ENCODE data around the gene MC5R. TPM values are rescaled to one million over a fixed set of nuclear protein-coding genes. Genes with fewer than 3 reads are reported as not detected.
A peak's percentile ranks its signal among the peaks of the same experiment; 100 is the strongest.
"Not testable (repeated sequence)": the region's sequence is repeated elsewhere in the genome, so short reads cannot be mapped to it uniquely, and the experiment has no call there.

MC5R gene
- total and polyA plus RNA-seq, 3 donors from 2014 or later = 0.31 to 0.74 TPM; not detected in 1

DNA sequence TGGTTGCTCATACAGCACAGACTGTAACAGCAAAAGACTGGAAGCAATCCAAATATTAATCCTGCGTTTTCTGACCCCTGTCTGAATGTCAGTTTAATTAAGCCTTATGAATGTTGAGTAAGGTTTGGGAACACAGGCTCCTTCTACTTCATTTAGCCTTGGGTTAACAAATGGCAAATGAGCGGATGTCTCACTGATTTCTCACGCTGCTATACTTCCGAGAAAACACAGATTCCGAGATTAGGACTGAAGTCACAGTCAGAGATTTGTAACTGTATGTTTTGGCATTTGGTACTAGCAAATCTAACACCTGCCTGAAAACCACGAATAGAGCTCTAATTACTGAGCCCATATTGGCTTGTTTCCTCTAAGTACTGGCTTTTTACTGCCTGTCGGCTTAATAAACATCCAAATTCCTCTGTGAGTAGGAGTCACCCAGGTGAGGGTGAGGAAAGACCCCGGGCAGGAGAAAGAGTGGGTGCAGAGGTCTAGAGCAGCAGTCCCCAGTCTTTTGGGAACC, 10.6 kb downstream of the MC5R start:
- no peak overlapping the region for H3K27ac ChIP-seq
- no peaks in the 10 kb centered on the region for H3K9me3 ChIP-seq
- no peaks in the 10 kb centered on the region for H3K36me3 ChIP-seq (ENCODE audit: low read depth, missing control alignments)
- DNase-seq = no peak
- intact Hi-C loops (cut with DNase I; ENCODE audit: low total_unique reads) = no loop called here
- H3K4me3 ChIP-seq = no peak overlapping the region
- H3K4me1 ChIP-seq = no peaks in the 10 kb centered on the region
- H3K27me3 ChIP-seq = no peaks in the 10 kb centered on the region
- TF ChIP-seq, protein P1, sequence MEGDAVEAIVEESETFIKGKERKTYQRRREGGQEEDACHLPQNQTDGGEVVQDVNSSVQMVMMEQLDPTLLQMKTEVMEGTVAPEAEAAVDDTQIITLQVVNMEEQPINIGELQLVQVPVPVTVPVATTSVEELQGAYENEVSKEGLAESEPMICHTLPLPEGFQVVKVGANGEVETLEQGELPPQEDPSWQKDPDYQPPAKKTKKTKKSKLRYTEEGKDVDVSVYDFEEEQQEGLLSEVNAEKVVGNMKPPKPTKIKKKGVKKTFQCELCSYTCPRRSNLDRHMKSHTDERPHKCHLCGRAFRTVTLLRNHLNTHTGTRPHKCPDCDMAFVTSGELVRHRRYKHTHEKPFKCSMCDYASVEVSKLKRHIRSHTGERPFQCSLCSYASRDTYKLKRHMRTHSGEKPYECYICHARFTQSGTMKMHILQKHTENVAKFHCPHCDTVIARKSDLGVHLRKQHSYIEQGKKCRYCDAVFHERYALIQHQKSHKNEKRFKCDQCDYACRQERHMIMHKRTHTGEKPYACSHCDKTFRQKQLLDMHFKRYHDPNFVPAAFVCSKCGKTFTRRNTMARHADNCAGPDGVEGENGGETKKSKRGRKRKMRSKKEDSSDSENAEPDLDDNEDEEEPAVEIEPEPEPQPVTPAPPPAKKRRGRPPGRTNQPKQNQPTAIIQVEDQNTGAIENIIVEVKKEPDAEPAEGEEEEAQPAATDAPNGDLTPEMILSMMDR (IDR thresholded peaks at IDR 0.05) = no peak
- no peak for TF ChIP-seq POLR2A (IDR thresholded peaks at IDR 0.05)
- WGBS, 2 donors = 42 to 54% methylated on average over 8 of the region's 8 CpGs

- no peak for DNase-seq
- Histone ChIP-seq H3K27me3 (no peaks in the 10 kb centered on the region), H3K27ac (no peak overlapping the region), H3K4me3 (no peak overlapping the region), H3K4me1 (no peaks in the 10 kb centered on the region), H3K9me3 (no peaks in the 10 kb centered on the region), H3K36me3 (ENCODE audit: low read depth, missing control alignments) (no peaks in the 10 kb centered on the region)
- TF ChIP-seq, protein P1 (IDR thresholded peaks at IDR 0.05) = no peak
- no peak for TF ChIP-seq POLR2A (IDR thresholded peaks at IDR 0.05)
- WGBS, 2 donors = 65 to 80% methylated on average over 6 of the region's 6 CpGs
- intact Hi-C loops (cut with DNase I; ENCODE audit: low total_unique reads) = no loop called here
Observed at GRCh38 chr18:13835202-13835601, 11.3 kb downstream of the MC5R start.

DNA sequence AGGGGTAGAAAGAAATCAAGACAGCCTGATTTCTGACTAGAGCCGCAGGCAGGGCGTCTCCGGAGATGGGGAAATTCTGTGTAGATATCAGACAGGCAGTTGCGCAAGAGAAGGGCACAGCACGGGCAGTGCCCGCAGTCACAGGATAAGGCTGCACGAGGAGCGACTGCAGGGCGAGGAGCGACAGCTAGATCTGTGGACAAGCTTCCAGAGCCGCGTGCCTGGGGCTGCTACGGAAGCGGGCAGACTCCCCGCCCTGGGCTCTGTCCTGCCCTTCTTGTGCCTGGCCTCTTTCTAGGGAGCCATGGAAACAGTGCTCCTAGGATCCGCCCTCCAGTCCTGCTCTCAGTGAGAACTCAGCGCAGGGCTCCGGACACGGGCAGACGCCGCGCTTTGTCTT, 12.6 kb downstream of the MC5R start:
- Histone ChIP-seq H3K4me1 (no peaks in the 10 kb centered on the region), H3K27me3 (no peaks in the 10 kb centered on the region), H3K4me3 (peak overlapping the region in 1 of 2 donors; percentile 26), H3K9me3 (no peaks in the 10 kb centered on the region), H3K27ac (no peak overlapping the region), H3K36me3 (ENCODE audit: low read depth, missing control alignments) (no peaks in the 10 kb centered on the region)
- intact Hi-C loops (cut with DNase I; ENCODE audit: low total_unique reads) = no loop called here
- 46 to 77% methylated on average over 22 of the region's 22 CpGs for whole genome bisulfite sequencing, 2 donors
- no peak for TF ChIP-seq POLR2A (IDR thresholded peaks at IDR 0.05)
- TF ChIP-seq, protein P1 (IDR thresholded peaks at IDR 0.05) = no peak
- no peak for DNase-seq

GRCh38 chr18:13849791-13850190, 25.8 kb downstream of the MC5R start:
- H3K4me3 ChIP-seq = no peak overlapping the region
- intact Hi-C loops (cut with DNase I; ENCODE audit: low total_unique reads) = no loop called here
- H3K27ac ChIP-seq = no peak overlapping the region
- no peak for TF ChIP-seq POLR2A (IDR thresholded peaks at IDR 0.05)
- TF ChIP-seq, protein P1 (IDR thresholded peaks at IDR 0.05) = no peak
- no peaks in the 10 kb centered on the region for H3K27me3 ChIP-seq
- 86 to 91% methylated on average over 4 of the region's 4 CpGs for WGBS, 2 donors
- H3K36me3 ChIP-seq (ENCODE audit: low read depth, missing control alignments) = no peaks in the 10 kb centered on the region
- DNase-seq = no peak
- no peaks in the 10 kb centered on the region for H3K9me3 ChIP-seq
- no peaks in the 10 kb centered on the region for H3K4me1 ChIP-seq

- H3K4me1 ChIP-seq; intact Hi-C loops (cut with DNase I; ENCODE audit: low total_unique reads); H3K27me3 ChIP-seq; H3K9me3 ChIP-seq; H3K27ac ChIP-seq; DNase-seq; H3K4me3 ChIP-seq; H3K36me3 ChIP-seq (ENCODE audit: low read depth, missing control alignments): not testable (repeated sequence)
- 48 to 81% methylated on average over 5 to 7 of the region's 7 CpGs for WGBS, 2 donors
Observed at GRCh38 chr18:13862898-13863297, 38.9 kb downstream of the MC5R start.

Data from testis (tissue), 3 donors.